ENCODE data around the gene TRIM58. TPM values are rescaled to one million over a fixed set of nuclear protein-coding genes. Genes with fewer than 3 reads are reported as not detected.

Gene TRIM58
- total RNA-seq, 1 experiment from 2014 or later: not detected

DNA sequence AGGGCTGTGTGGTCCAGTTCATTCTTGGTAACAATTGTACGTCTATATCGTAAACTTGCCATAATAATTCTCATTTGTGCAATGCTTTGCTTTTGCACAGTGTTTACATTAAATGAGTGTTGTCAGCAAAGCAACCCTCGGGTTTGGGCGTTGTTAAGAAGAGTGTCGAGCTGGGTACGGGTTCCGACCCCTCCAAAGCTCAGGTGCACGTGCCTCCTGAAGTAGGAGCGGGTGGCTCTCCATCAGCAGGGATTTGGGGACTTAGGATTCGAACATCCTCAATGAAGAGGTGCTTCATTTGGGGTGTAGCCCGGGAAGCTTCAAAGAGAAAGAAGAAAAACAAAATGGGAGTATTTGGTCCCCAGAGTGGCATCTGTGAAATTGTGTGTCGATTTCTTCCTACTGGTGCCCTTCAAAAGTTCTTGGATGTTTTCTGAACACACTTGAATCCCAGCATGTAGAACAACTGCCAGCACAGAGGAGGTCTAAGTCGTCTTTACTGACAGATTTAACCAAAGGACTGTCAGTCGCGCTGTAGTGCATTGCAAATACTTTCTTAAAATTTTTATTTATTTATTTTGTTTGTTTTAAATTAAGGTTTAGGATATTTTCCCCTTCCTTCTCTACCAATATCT lies 1.1 kb downstream of the TRIM58 start:
- peaks cover 5% of the 10 kb centered on the region for H3K4me1 Mint-ChIP-seq (ENCODE audit: insufficient read depth, unreplicated experiment)
- no peak overlapping the region for H3K27ac Mint-ChIP-seq (ENCODE audit: low read depth, unreplicated experiment)
- no peak for DNase-seq (ENCODE audit: unreplicated experiment)
- intact Hi-C loops (cut with micrococcal nuclease): no loop called here
- TF ChIP-seq, protein P1, sequence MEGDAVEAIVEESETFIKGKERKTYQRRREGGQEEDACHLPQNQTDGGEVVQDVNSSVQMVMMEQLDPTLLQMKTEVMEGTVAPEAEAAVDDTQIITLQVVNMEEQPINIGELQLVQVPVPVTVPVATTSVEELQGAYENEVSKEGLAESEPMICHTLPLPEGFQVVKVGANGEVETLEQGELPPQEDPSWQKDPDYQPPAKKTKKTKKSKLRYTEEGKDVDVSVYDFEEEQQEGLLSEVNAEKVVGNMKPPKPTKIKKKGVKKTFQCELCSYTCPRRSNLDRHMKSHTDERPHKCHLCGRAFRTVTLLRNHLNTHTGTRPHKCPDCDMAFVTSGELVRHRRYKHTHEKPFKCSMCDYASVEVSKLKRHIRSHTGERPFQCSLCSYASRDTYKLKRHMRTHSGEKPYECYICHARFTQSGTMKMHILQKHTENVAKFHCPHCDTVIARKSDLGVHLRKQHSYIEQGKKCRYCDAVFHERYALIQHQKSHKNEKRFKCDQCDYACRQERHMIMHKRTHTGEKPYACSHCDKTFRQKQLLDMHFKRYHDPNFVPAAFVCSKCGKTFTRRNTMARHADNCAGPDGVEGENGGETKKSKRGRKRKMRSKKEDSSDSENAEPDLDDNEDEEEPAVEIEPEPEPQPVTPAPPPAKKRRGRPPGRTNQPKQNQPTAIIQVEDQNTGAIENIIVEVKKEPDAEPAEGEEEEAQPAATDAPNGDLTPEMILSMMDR (IDR thresholded peaks at IDR 0.05; ENCODE audit: unreplicated experiment): no peak
- CTCF ChIA-PET: interaction anchor here (1.7 kb wide), 1 partner anchor 10 kb away, joined by 4 read pairs; no protein-coding TSS in a partner anchor
- H3K27me3 Mint-ChIP-seq (ENCODE audit: insufficient read depth, unreplicated experiment): no peaks in the 10 kb centered on the region
- no peak overlapping the region for H3K4me3 Mint-ChIP-seq (ENCODE audit: unreplicated experiment)
- no TSS peak for BruUV-seq (replicated peaks)
- peaks cover 6% of the 10 kb centered on the region for H3K9me3 Mint-ChIP-seq (ENCODE audit: unreplicated experiment)
- POLR2A ChIA-PET: no interaction called here
- no peaks in the 10 kb centered on the region for H3K36me3 Mint-ChIP-seq (ENCODE audit: insufficient read depth, unreplicated experiment)

DNA sequence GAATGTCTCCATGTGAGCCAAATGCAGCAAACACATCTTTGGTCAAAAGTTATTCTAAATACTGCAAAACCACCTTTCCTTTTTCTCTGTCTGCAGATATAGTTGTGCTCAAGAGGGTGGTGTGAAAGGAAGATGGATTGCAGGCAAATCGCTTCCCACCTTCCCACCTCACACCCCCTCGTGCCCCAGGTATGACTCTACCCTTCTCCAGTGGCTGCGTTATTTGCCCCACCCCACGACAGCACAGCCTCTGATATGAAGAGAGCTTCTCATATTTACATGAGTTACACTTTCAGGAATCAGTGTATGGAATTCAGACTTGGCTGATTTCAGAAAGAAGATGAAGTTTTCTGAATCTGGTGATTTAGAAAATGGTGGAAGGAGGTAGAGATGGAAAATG lies 5.8 kb downstream of the TRIM58 start:
- no peak for DNase-seq (ENCODE audit: unreplicated experiment)
- TF ChIP-seq, protein P1 (IDR thresholded peaks at IDR 0.05; ENCODE audit: unreplicated experiment): no peak
- POLR2A ChIA-PET: interaction anchor here (1.6 kb wide), 1 partner anchor 38 kb away, joined by 4 read pairs; no protein-coding TSS in a partner anchor
- H3K36me3 Mint-ChIP-seq (ENCODE audit: insufficient read depth, unreplicated experiment): no peaks in the 10 kb centered on the region
- no peaks in the 10 kb centered on the region for H3K4me1 Mint-ChIP-seq (ENCODE audit: insufficient read depth, unreplicated experiment)
- H3K27me3 Mint-ChIP-seq (ENCODE audit: insufficient read depth, unreplicated experiment): no peaks in the 10 kb centered on the region
- CTCF ChIA-PET: no interaction called here
- no TSS peak for BruUV-seq (replicated peaks)
- intact Hi-C loops (cut with micrococcal nuclease): no loop called here
- no peak overlapping the region for H3K27ac Mint-ChIP-seq (ENCODE audit: low read depth, unreplicated experiment)
- H3K9me3 Mint-ChIP-seq (ENCODE audit: unreplicated experiment): no peaks in the 10 kb centered on the region
- H3K4me3 Mint-ChIP-seq (ENCODE audit: unreplicated experiment): no peak overlapping the region

DNA sequence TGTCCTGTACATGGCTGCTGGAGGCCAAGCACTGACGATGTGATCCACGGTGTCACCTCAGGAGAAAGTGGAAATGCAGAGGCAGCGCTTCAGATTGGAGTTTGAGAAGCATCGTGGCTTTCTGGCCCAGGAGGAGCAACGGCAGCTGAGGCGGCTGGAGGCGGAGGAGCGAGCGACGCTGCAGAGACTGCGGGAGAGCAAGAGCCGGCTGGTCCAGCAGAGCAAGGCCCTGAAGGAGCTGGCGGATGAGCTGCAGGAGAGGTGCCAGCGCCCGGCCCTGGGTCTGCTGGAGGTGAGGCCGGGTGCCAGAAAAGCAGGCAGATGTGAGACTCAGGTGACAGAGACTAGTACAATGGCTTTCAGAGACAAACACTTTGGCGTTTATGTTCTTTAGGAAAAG lies 7.7 kb downstream of the TRIM58 start:
- TF ChIP-seq, protein P1 (IDR thresholded peaks at IDR 0.05; ENCODE audit: unreplicated experiment): no peak
- no peak for DNase-seq (ENCODE audit: unreplicated experiment)
- POLR2A ChIA-PET: no interaction called here
- Mint-ChIP-seq H3K4me3 (ENCODE audit: unreplicated experiment) (no peak overlapping the region), H3K4me1 (ENCODE audit: insufficient read depth, unreplicated experiment) (no peaks in the 10 kb centered on the region), H3K27me3 (ENCODE audit: insufficient read depth, unreplicated experiment) (no peaks in the 10 kb centered on the region), H3K9me3 (ENCODE audit: unreplicated experiment) (peaks cover 4% of the 10 kb centered on the region), H3K27ac (ENCODE audit: low read depth, unreplicated experiment) (no peak overlapping the region), H3K36me3 (ENCODE audit: insufficient read depth, unreplicated experiment) (no peaks in the 10 kb centered on the region)
- no TSS peak for BruUV-seq (replicated peaks)
- CTCF ChIA-PET: interaction anchor here (1.5 kb wide), 1 partner anchor 22 kb away, joined by 7 read pairs; no protein-coding TSS in a partner anchor
- intact Hi-C loops (cut with micrococcal nuclease): no loop called here

DNA sequence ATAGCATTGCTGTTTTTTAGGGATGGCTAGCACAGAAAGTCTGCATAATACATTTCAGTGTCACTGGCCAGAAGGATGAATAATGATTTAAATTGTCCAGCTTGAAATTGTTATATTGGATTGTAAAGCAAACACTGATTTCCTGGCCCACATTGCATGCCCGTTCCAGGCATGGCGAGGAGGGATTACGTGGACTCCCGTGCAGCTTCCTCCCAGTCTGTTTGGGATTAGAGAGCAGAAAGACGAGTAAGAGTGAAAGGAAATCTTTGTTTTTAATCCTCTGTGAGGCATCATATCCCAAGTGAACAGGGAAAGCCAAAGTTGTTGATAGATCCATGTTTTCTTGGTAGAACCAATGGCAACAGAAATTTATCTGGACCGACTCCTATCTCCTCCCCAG lies 8.4 kb downstream of the TRIM58 start:
- CTCF ChIA-PET: interaction anchor here (0.6 to 1.5 kb wide), 5 partner anchors 15 to 533 kb away, joined by 3 to 7 read pairs (median 4); no protein-coding TSS in a partner anchor
- DNase-seq (ENCODE audit: unreplicated experiment): no peak
- intact Hi-C loops (cut with micrococcal nuclease): no loop called here
- Mint-ChIP-seq H3K4me1 (ENCODE audit: insufficient read depth, unreplicated experiment) (no peaks in the 10 kb centered on the region), H3K36me3 (ENCODE audit: insufficient read depth, unreplicated experiment) (no peaks in the 10 kb centered on the region), H3K9me3 (ENCODE audit: unreplicated experiment) (peaks cover 7% of the 10 kb centered on the region), H3K27me3 (ENCODE audit: insufficient read depth, unreplicated experiment) (no peaks in the 10 kb centered on the region), H3K27ac (ENCODE audit: low read depth, unreplicated experiment) (no peak overlapping the region), H3K4me3 (ENCODE audit: unreplicated experiment) (no peak overlapping the region)
- POLR2A ChIA-PET: interaction anchor here (0.8 kb wide), 1 partner anchor 554 kb away, joined by 3 read pairs; no protein-coding TSS in a partner anchor
- BruUV-seq (replicated peaks): no TSS peak
- TF ChIP-seq, protein P1 (IDR thresholded peaks at IDR 0.05; ENCODE audit: unreplicated experiment): no peak

Data from MCF 10A (cell line).